ENCODE measurements around the gene NYNRIN.

DNA sequence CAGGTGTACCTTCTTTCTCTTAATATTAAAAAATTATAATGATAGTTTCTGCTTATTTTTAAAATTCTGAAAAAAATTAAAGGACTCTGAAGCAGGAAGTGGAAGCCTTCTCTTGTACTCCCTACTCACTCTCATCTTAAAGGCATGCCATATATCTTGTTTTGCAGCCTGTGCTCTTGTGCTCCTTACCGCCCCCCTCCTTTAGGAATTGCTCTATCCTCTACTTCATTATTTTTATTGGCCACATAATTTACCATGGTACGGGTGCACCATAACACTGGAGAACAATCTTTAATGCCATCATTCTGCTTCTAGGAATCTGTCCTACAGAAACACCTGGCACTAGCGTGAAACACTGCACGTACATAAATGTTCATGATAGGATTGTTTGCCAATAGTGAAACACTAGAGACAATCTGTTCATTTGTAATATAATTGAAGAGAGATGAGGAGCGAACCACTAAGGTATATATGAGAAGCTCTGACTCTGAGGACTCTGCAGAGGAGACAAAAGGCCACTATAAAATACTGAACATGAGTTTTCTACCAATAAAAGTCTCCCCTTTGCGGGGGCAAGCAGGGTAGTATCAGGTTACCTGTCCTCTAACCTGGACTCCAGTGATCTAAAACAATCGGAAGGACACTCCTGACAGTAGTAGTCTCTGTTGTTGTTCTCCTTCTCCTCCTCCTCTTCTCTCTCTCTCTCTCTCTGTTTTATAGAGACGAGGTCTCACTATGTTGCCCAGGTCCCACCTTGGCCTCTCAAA, 6.3 kb upstream of the NYNRIN start:
- no peak for TF ChIP-seq POLR2A (IDR thresholded peaks at IDR 0.05; ENCODE audit: low read length)
- no peak for TF ChIP-seq GATA1 (IDR thresholded peaks at IDR 0.05; ENCODE audit: low read depth, low read length)
